K562 (cell line): ENCODE measurements around the gene NUP133. TPM values are rescaled to one million over a fixed set of nuclear protein-coding genes. Genes with fewer than 3 reads are reported as not detected.

Experiments
- polyA plus RNA-seq, 8 experiments: library from polyadenylated mRNA; depleted of rRNA in 4 of 8; stranded (reverse) in 5 of 8; unstranded in 3 of 8; fragments of >200 nt; fragmentation: Nextera tagmentation in 2 of 8; fragmentation: Illumina TruSeq in 1 of 8; extraction: Ambion mirVana in 2 of 8; extraction: Trizol in 1 of 8; gene quantifications; 2 replicates each; pipeline versions ENCODE4 v1.2.1 to v1.2.3, GENCODE V29; 2011 to 2014; ENCODE audit warnings: inconsistent platforms in 1 of 8, missing spikeins in 1 of 8
- total RNA-seq, 7 experiments: library from RNA; depleted of rRNA in 6 of 7; stranded (reverse); fragments of >200 nt in 6 of 7; fragmentation: Illumina TruSeq in 2 of 7; extraction: Trizol in 2 of 7; gene quantifications; 2 replicates each; pipeline versions ENCODE4 v1.2.1 to v1.2.3, GENCODE V29; 2011 to 2021; ENCODE audit warnings: low replicate concordance in 1 of 7
- TF ChIP-seq, protein P1 (sequence below), 2 experiments: fragments of 450-650 bp; formaldehyde crosslinking in 1 of 2; IDR thresholded peaks; 2 replicates each; pipeline versions ENCODE4 v1.4.0 to v1.6.1; 2014 to 2020; ENCODE audit warnings: mild to moderate bottlenecking in 2 of 2, borderline replicate concordance in 1 of 2, low read depth in 1 of 2

The NUP133 gene
- total and polyA plus RNA-seq, 9 of the 15 experiments (the other 6 are each of a cell fraction or from before 2014, with no cell fraction given), result 21.7 to 85.1 (median 61.3) TPM

- TF ChIP-seq, protein P1, sequence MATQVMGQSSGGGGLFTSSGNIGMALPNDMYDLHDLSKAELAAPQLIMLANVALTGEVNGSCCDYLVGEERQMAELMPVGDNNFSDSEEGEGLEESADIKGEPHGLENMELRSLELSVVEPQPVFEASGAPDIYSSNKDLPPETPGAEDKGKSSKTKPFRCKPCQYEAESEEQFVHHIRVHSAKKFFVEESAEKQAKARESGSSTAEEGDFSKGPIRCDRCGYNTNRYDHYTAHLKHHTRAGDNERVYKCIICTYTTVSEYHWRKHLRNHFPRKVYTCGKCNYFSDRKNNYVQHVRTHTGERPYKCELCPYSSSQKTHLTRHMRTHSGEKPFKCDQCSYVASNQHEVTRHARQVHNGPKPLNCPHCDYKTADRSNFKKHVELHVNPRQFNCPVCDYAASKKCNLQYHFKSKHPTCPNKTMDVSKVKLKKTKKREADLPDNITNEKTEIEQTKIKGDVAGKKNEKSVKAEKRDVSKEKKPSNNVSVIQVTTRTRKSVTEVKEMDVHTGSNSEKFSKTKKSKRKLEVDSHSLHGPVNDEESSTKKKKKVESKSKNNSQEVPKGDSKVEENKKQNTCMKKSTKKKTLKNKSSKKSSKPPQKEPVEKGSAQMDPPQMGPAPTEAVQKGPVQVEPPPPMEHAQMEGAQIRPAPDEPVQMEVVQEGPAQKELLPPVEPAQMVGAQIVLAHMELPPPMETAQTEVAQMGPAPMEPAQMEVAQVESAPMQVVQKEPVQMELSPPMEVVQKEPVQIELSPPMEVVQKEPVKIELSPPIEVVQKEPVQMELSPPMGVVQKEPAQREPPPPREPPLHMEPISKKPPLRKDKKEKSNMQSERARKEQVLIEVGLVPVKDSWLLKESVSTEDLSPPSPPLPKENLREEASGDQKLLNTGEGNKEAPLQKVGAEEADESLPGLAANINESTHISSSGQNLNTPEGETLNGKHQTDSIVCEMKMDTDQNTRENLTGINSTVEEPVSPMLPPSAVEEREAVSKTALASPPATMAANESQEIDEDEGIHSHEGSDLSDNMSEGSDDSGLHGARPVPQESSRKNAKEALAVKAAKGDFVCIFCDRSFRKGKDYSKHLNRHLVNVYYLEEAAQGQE (IDR thresholded peaks at IDR 0.05; ENCODE audit: borderline replicate concordance), result no peak
- TF ChIP-seq, protein P1 (CRISPR knock-in tag; IDR thresholded peaks at IDR 0.05; ENCODE audit: low read depth), result no peak
Measured at GRCh38 chr1:229434641-229435051, 73.5 kb downstream of the NUP133 start (continued).
